GM21360 (cell line): ENCODE results near the gene SLX1A.
"Not testable (repeated sequence)": the region's sequence is repeated elsewhere in the genome, so short reads cannot be mapped to it uniquely, and the experiment has no call there.

Experiments
- ATAC-seq: cut with Tn5 transposase; IDR thresholded peaks from one replicate; pipeline ENCODE4 v1.9.1; 2021; ENCODE audit warnings: mild to moderate bottlenecking, moderate library complexity; ENCODE audit not compliant: unreplicated experiment

SLX1A gene

GRCh38 chr16:30217082-30217481, 23.4 kb downstream of the SLX1A start:
- not testable (repeated sequence) for ATAC-seq
